Stimulated activated CD4-positive, alpha-beta T cell treated with anti-CD3 and anti-CD28 coated beads, TNF-alpha, amount 100 ng/mL, for 24 hours (primary cell): ENCODE results near the gene CTNNB1.

ENCODE experiments used
- DNase-seq, 3 experiments: peaks; one replicate each; pipeline ENCODE4 v3.0.0-alpha.2; 2020; ENCODE audit warnings: low read depth in 3 of 3

The CTNNB1 gene

DNA sequence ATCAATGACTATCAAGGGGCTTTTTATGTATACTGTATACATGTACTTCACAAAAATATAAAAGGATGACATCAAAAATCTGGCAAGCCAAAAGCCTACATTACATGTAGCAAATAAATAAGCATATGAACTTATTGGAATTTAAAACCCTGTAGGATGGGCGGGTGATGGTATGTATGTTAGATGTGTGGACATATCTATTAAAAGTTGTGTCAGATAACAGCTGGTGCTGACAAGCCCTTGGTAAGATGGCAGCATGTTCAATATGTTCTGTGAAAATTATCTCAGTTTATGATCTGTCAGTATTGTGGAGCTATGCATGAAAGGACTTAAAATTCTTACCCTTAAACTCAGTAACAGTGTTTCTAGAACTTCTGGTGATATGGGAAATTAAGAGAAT is 20.1 kb downstream of the CTNNB1 start:
- no peak for DNase-seq

DNA sequence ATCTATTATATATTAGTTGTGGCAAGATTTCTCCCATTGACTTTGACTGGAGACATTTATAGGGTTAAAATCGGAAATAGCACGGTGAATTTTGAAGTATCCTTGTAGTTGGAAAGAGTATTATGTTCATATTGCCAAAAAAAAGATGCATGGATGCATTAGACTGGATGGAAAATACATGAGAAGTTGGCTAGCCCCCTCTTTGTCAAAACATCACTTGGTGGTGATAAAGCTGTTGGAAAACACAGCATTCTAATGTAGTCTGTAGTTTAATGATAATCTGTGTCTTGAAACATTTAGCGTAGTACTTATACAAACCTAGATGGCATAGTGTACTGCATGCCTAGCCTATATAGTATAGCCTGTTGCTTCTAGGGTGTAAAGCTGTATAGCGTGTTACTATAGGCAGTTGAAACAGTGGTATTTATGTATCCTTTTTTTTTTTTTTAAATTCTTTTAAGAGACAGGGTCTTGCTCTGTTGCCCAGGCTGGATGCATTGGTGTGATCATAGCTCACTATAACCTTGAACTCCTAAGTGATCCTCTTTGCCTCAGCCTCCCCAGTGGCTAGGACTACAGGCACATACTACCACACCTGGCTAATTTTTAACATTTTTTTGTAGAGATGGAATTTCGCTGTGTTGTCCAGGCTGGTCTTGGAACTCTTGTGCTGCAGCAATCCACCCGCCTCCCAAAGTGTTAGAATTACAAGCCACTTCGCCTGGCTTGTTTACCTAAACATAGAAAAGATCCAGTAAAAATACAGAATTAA is 21.8 kb downstream of the CTNNB1 start:
- no peak for DNase-seq

DNA sequence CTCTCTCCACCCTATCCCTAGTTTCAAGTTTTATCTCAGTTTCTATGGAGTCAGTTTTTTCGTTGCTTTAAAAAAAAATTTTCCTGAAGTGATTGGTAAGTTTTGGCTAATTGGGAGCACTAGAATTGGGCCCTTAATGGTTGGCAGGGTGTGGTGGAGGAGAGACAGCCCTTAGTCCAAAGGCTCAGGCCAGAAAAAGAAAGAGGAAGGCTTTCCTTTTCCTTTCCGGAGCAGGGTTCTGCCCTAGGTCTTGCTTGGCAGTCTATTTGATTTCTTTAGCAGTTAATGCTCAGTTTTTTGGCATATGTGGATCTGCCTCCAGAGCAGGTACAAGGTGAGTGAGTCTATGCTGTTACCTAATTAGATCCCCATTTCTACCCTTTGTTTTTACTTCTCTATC is 22.7 kb downstream of the CTNNB1 start:
- no peak for DNase-seq

DNA sequence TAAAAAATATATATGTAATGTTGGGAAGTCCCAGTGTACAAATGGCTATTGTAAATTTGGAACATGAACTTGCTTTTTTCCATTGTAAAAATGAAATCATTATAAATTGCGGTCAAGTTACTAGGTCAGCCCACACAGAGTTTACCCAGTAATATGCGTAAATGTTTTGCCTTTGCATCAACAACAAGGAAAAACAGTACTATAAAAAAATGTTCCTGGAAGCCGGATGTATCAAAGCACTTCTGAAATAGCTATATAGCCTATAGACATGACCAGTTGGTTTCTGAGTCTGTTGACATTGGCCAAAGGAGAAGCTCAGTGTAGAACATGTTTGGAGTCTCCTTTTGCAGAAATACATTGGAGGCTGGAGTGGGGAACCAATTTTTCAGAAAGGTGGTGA is 23.2 kb downstream of the CTNNB1 start:
- no peak for DNase-seq

DNA sequence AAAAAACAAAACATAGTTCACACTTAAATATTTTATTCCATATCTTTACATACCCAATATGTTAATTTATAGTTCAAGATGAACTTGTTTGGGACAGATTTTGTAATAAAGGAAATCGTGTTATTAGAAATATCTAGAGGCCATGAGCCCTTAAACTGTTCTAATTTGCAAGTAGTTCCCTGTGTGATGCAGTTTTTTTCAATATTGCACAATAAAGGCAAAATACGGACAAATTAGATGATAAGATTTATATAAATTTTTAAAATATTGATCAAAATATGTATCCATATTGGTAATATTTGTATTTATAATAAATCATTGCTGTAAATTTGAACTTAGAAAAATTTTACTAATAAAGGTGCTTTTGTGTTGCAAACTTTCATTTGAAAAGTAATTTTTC is 23.8 kb downstream of the CTNNB1 start:
- no peak for DNase-seq

DNA sequence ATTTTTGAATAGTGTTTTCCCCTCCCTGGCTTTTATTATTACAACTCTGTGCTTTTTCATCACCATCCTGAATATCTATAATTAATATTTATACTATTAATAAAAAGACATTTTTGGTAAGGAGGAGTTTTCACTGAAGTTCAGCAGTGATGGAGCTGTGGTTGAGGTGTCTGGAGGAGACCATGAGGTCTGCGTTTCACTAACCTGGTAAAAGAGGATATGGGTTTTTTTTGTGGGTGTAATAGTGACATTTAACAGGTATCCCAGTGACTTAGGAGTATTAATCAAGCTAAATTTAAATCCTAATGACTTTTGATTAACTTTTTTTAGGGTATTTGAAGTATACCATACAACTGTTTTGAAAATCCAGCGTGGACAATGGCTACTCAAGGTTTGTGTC is 24.4 kb downstream of the CTNNB1 start:
- no peak for DNase-seq

DNA sequence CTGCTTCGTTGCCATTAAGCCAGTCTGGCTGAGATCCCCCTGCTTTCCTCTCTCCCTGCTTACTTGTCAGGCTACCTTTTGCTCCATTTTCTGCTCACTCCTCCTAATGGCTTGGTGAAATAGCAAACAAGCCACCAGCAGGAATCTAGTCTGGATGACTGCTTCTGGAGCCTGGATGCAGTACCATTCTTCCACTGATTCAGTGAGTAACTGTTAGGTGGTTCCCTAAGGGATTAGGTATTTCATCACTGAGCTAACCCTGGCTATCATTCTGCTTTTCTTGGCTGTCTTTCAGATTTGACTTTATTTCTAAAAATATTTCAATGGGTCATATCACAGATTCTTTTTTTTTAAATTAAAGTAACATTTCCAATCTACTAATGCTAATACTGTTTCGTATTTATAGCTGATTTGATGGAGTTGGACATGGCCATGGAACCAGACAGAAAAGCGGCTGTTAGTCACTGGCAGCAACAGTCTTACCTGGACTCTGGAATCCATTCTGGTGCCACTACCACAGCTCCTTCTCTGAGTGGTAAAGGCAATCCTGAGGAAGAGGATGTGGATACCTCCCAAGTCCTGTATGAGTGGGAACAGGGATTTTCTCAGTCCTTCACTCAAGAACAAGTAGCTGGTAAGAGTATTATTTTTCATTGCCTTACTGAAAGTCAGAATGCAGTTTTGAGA is 25.0 kb downstream of the CTNNB1 start:
- DNase-seq = no peak

DNA sequence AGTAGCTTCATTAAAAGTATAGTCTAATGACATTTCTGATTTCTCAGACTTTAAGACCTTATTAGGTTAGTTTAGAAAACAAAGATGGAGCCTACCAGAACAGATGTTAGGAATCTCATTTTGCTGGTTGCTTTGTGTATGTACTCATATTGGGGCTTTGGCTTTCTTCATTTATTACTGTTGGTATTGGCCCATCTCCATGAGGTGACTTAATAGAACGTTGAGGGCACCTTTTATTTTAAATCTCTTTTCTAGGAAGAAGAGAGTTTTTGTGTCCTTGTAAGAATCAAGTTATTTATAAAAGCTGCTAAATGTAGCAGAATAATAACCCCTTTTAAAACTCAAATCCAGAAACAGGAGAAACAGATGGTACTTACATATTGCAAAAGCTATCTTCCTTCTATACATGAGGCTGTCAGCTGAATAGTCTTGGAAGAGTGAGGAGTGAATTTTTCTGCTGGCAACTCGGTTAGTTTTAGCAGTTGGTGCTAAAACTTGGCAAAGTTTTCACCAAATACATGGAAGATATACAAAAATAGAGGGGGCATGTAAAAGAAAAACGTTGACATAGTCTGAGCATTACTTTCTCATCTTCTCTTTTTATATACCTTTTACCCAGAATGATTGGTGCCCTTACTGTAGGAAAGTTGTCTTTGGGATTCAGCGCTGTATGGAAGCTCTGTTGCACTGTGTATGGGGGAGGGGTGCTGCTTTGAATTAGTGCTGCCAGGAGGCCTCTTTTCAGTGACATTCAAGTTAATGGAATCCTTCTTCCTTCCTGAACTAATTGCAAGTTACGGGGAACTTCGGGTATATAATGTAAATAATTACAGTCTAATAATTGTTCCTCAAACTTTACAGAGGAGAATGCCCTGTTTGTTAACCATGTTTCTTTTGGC is 35.8 kb downstream of the CTNNB1 start:
- no peak for DNase-seq

DNA sequence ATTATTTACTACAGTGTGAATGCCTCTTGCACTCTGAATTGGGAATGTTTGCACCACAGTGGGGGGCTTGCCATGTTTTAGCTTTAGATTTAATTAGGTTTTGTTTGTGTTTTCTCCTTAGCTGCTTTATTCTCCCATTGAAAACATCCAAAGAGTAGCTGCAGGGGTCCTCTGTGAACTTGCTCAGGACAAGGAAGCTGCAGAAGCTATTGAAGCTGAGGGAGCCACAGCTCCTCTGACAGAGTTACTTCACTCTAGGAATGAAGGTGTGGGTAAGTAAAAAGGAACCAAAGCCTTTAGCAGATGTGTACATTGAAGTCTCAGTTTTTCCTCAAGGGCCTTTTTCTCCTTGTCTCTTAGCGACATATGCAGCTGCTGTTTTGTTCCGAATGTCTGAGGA is 36.9 kb downstream of the CTNNB1 start:
- DNase-seq = no peak

DNA sequence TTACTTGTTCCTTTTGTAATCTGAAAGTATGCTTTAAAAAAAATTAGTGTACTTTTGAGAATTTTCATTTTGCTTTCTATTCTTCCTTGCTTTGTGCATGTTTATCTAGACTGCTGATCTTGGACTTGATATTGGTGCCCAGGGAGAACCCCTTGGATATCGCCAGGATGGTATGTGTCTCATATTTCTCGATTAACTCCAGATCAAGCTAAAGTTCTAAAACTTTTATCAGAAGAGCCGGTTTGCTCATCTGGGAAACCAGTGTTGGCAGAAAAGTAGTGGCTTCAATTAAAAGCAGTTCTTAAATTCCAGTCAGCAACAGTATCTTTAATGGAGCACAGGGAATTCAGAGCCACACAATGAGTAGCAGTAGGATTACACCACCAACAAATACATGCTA is 38.6 kb downstream of the CTNNB1 start:
- no peak for DNase-seq

DNA sequence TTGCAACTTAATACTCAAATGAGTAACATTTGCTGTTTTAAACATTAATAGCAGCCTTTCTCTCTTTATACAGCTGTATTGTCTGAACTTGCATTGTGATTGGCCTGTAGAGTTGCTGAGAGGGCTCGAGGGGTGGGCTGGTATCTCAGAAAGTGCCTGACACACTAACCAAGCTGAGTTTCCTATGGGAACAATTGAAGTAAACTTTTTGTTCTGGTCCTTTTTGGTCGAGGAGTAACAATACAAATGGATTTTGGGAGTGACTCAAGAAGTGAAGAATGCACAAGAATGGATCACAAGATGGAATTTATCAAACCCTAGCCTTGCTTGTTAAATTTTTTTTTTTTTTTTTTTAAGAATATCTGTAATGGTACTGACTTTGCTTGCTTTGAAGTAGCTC is 40.3 kb downstream of the CTNNB1 start:
- DNase-seq = no peak

DNA sequence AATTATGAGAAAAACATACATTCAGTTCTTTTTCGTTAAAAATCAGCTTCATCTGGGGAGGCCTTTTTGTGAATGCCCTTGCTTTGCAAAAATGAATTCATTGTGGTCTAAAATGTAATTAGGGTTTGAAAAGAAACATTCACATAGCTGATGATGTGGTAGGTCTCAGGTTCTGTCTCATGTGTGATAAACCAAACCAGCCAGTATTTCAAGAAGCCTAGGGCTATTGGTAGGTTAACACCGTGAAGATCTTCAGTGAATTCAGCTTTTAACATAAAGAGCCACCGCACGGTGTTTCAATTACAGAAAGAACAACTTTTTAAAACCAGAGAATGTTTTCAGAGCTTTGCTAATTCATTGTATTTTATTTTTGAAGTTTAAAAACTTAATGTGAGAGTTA is 41.9 kb downstream of the CTNNB1 start:
- no peak for DNase-seq

DNA sequence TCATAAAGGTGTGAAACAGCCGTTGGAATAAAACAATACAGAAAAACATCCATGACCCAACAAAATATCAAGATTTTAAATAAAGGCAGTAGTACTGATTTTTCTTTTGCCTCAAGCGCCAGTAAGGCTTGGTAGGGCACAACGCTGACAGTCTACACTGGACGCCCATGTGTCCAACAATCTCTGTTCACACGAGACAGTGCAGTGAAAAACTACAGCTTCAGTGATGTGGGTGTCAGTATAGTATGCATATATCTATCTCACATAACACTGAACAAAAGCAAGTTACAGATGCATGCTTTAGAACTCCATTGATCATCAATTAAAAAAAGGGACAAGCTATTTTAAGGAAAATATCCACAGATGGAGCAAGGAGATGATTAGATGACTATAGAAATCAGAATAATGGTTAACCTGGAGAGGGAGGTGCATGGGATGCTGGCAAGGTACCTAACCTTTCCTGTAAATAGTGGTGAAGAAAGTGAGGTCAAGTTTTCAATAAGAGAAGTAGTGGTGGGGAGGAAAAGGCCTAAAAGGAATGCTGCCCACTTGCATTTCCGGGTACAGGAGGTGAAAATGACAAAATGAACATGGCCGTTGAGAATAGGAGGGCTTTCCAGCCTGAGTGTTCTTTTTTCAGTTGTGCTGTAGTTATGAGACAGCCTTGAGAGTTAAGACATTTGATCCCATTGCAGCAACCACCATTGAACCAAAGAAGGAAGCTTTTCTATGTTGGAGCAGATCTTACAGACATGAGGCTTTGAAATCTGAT is 42.7 kb downstream of the CTNNB1 start:
- DNase-seq = no peak

DNA sequence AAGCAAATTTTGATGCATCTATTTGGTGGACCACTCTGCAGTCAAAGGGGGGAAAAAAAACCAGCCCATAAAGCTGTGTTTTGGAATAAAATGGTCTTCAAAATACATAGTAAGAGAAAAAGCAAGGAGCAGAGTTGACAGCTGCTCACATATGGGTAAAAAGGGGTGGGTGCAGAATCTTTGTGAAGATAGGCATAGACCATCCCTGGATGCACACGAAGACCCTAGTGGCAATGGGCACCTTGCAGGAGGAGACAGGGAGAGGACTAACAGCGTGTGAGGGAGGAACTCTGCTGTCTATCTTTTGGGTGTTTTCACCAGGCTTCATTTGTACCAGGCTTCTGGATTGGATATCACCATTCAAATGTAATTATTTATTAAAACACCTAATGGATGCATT is 43.9 kb downstream of the CTNNB1 start:
- no peak for DNase-seq

DNA sequence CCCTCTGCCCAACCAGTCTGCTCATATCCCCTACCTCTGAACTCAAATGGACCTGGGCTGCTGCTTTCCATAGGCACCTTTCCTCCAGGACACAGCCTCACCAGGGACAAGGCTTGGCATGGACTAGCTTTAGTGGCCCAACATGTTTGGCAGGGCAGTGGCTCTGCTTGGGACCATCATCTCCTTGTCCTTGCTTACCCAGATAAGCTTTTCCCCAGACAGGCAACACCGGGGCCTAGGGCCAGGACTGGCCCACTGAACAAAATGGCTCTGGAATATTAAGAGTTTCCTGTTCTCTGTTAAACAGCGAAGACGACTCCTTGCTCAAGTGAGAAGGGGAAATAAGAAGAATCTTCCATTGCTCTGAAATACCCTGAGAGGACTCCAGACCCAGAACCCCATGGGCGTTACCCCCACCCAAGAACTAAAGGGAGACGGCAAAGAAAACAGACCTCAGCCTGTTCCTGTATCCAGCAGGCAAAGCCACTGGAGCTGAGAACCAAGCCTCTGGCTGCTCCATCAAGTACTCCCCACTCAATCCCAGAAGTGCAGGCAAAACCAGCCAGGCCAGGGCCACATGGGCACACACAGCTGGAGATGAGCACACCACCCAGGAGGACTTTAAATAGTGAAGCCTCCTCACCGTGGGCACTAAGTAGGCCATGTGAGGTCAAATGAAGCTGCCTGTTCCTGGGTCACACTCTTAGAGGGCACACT is 45.5 kb downstream of the CTNNB1 start:
- DNase-seq = no peak

DNA sequence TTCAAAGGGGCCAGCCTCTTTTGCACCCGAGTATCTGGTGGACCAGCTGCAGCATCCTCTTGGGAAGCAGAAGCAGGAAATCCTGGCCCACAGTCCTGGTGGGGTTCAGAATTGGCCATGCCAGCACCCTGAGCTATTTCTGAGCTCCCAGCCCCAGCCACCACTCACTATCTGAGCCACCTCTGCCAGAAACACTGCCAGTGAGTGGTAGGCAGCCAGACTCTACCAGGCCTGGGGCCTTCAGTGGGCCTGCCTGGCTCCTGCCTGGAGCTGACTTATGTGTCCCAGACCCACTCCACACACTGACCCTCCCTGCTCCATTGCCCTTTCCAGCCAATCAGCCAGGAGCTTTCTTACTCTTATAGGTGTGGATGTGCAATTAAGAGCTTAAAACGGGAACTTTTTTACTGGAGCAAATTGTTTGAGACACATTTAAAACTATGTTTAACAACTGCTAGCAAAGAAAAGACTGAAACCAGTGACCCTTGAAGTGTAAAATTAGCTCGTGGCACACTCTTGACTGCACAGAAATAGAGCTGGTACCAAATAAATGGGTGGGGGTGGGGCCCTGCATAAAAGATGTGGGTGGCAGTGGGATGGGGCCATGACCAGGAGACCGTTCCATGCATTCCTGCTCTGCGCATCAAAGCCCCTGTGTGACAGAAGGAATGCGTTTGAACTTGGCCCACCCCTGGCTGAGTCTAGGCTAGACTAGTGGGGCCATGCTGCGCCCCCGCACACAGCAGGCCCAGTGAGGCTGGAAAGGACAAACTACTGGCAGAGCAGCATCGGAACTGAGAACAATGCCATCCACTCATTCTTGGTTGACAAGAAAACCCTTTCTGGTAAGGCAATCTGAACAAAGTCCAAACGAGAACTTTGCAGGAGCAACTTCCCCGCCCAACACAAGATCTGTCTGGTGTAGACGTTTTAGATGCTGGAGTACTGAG is 48.0 kb downstream of the CTNNB1 start:
- DNase-seq = no peak

DNA sequence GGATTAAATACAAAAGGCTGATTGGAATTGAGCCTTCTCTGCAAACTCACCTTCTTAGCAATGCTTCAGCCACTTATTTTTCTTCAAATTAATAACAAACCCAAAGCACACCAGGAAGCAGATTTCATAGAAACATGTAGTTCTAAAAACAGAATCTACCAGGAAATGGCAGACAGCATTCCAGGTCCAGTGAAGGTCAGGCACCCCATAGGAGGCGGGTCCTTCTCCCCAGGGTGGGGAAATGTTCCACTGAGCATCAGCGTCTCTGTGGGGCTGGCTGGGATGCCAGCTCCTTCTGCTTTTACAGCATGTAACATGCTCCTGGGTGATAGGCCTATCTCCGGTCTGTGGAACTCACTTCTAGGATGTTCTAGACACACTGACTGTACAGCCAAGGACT is 49.2 kb downstream of the CTNNB1 start:
- no peak for DNase-seq

DNA sequence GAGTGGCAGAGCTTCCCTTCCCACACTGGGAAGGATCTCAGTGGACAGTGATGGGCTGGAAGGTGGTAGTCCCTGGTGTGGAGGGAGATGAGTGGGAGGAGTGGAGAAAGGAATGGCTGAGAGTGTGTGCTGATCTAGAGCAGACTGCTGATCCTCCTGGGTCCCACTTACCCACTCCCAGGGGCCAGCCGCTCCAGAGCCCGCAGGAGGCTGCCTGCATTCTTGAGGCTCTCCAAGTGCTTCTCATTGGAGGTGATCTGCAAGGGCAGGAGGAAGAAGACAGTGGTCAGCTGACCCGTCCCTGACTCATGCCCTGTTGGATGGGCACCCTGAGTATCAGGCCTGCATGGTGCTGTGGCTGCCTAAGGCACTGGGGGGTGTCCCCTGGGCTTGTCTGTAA is 50.0 kb downstream of the CTNNB1 start:
- no peak for DNase-seq

DNA sequence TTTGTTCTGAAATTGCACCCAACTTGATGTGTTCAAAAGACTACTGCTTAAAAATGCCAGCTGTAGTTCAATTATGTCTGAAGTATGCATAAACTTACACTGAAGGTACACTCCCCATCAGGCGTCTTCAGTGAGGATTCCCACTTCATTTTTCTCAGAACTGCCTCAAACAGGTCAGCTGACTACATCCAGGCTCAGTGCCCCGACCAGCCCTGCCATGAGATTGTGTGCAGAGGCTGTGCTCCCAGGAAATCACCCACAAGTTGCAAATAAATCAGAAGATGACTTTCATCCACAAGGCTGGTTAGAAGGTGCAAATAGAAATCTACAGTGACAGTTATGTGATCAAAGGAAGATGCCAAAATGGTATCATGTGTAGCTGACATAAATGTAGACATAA is 51.5 kb downstream of the CTNNB1 start:
- no peak for DNase-seq

DNA sequence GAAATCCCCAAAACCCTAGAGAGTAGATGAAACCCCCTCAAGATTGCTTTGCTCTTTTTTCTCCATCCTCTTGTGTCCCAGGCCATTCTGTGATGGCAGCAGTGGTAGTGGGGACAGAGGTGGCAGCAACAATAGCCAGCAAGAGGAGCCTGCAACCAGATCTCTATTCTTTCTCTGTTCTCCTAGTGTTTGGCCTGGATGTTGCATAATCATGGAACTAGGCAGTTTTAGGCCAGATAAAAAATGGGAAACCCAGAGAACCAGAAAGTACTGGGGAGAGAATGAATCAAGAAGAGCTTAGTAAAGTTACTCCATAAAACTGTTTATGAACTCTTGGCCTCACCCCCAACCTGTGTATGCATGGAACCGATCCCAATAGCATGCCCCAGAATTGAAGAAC is 52.3 kb downstream of the CTNNB1 start:
- DNase-seq = no peak
